Suprapubic skin (tissue), 4 donors: ENCODE data around the gene NEUROD6. TPM values are rescaled to one million over a fixed set of nuclear protein-coding genes. Genes with fewer than 3 reads are reported as not detected.

Experiments
- DNase-seq, 2 donors: peaks; one replicate each; pipeline ENCODE4 v3.0.0-alpha.2; 2019; ENCODE audit warnings: low spot score in 2 of 2
- H3K27ac ChIP-seq: fragments of 200-600 bp; sonication (generic); one replicate; pipeline ENCODE4 v1.5.1; 2019
- H3K27me3 ChIP-seq: fragments of 200-600 bp; sonication (generic); one replicate; pipeline ENCODE4 v1.5.1; 2019
- H3K36me3 ChIP-seq: fragments of 200-600 bp; sonication (generic); one replicate; pipeline ENCODE4 v1.5.1; 2019
- H3K4me1 ChIP-seq: fragments of 200-600 bp; sonication (generic); one replicate; pipeline ENCODE4 v1.5.1; 2019
- H3K4me3 ChIP-seq: fragments of 200-600 bp; sonication (generic); one replicate; pipeline ENCODE4 v1.5.1; 2019; ENCODE audit warnings: mild to moderate bottlenecking
- H3K9me3 ChIP-seq: fragments of 200-600 bp; sonication (generic); one replicate; pipeline ENCODE4 v1.5.1; 2019
- CTCF ChIP-seq, 2 donors: fragments of 200-600 bp in 1 of 2; fragments of 450-650 bp in 1 of 2; sonication (generic) in 1 of 2; IDR thresholded peaks; one replicate each; pipeline ENCODE4 v1.5.1; 2016 to 2019; ENCODE audit warnings: antibody characterized with exemption in 2 of 2, mild to moderate bottlenecking in 1 of 2, moderate library complexity in 1 of 2
- EP300 ChIP-seq: sonication (generic); formaldehyde crosslinking; IDR thresholded peaks from one replicate; pipeline ENCODE4 v1.6.1; 2017; ENCODE audit warnings: antibody characterized with exemption
- POLR2A ChIP-seq, 2 donors: fragments of 450-650 bp; IDR thresholded peaks; one replicate each; pipeline ENCODE4 v1.6.1; 2017; ENCODE audit warnings: antibody characterized with exemption in 2 of 2, mild to moderate bottlenecking in 2 of 2, moderate library complexity in 2 of 2
- POLR2AphosphoS5 ChIP-seq, 3 donors: sonication (generic); formaldehyde crosslinking; IDR thresholded peaks; one replicate each; pipeline ENCODE4 v1.6.1; 2017; ENCODE audit warnings: antibody characterized with exemption in 3 of 3
- WGBS: methylation state at CpG from one replicate; pipeline ENCODE4 v1.1.5; 2018; 5-methylcytosine and 5-hydroxymethylcytosine counted together
- total RNA-seq, 4 donors: library from RNA; depleted of rRNA; stranded (reverse); fragments of >200 nt; gene quantifications; one replicate each; pipeline ENCODE4 v1.1.0, GENCODE V29; 2016

The NEUROD6 gene
- total RNA-seq, 4 donors from 2014 or later = not detected

GRCh38 chr7:31320675-31321074 is 19.9 kb downstream of the NEUROD6 start:
- DNase-seq = no peak
- Histone ChIP-seq H3K36me3 (no peaks in the 10 kb centered on the region), H3K9me3 (no peaks in the 10 kb centered on the region), H3K4me1 (no peaks in the 10 kb centered on the region), H3K27ac (no peak overlapping the region), H3K27me3 (no peaks in the 10 kb centered on the region), H3K4me3 (no peak overlapping the region)
- no peak for TF ChIP-seq CTCF (IDR thresholded peaks at IDR 0.05)
- no peak for TF ChIP-seq EP300
- no peak for TF ChIP-seq POLR2A (IDR thresholded peaks at IDR 0.05)
- no peak for TF ChIP-seq POLR2AphosphoS5 (IDR thresholded peaks at IDR 0.05)

- TF ChIP-seq CTCF (IDR thresholded peaks at IDR 0.05) (no peak), EP300 (no peak), POLR2AphosphoS5 (IDR thresholded peaks at IDR 0.05) (no peak), POLR2A (IDR thresholded peaks at IDR 0.05) (no peak)
- H3K4me1 ChIP-seq = no peaks in the 10 kb centered on the region
- H3K36me3 ChIP-seq = no peaks in the 10 kb centered on the region
- no peaks in the 10 kb centered on the region for H3K27me3 ChIP-seq
- WGBS = 77% methylated on average over 5 of the region's 5 CpGs
- H3K27ac ChIP-seq = no peak overlapping the region
- no peak for DNase-seq
- H3K4me3 ChIP-seq = no peak overlapping the region
- no peaks in the 10 kb centered on the region for H3K9me3 ChIP-seq
These were observed 22.2 kb downstream of the NEUROD6 start for GRCh38 chr7:31318313-31318712.

GRCh38 chr7:31316876-31317275 is 23.6 kb downstream of the NEUROD6 start:
- TF ChIP-seq POLR2A (IDR thresholded peaks at IDR 0.05) = no peak
- TF ChIP-seq CTCF (IDR thresholded peaks at IDR 0.05) = no peak
- H3K4me3 ChIP-seq = no peak overlapping the region
- no peaks in the 10 kb centered on the region for H3K4me1 ChIP-seq
- no peaks in the 10 kb centered on the region for H3K27me3 ChIP-seq
- H3K36me3 ChIP-seq = no peaks in the 10 kb centered on the region
- no peaks in the 10 kb centered on the region for H3K9me3 ChIP-seq
- 70% methylated on average over 2 of the region's 2 CpGs for WGBS
- no peak for DNase-seq
- H3K27ac ChIP-seq = no peak overlapping the region

- DNase-seq = no peak
- Histone ChIP-seq H3K9me3 (no peaks in the 10 kb centered on the region), H3K27me3 (no peaks in the 10 kb centered on the region), H3K4me3 (no peak overlapping the region), H3K27ac (no peak overlapping the region), H3K4me1 (no peaks in the 10 kb centered on the region), H3K36me3 (no peaks in the 10 kb centered on the region)
- WGBS = 87% methylated on average over 1 of the region's 1 CpG
- TF ChIP-seq POLR2AphosphoS5 (IDR thresholded peaks at IDR 0.05) (no peak), EP300 (no peak), POLR2A (IDR thresholded peaks at IDR 0.05) (no peak), CTCF (IDR thresholded peaks at IDR 0.05) (no peak)
These were observed 24.8 kb downstream of the NEUROD6 start for GRCh38 chr7:31315758-31316157.

GRCh38 chr7:31314781-31315180 is 25.7 kb downstream of the NEUROD6 start:
- no peak for DNase-seq
- 68% methylated on average over 4 of the region's 4 CpGs for WGBS
- Histone ChIP-seq H3K4me3 (no peak overlapping the region), H3K9me3 (no peaks in the 10 kb centered on the region), H3K4me1 (no peaks in the 10 kb centered on the region), H3K27ac (no peak overlapping the region), H3K27me3 (no peaks in the 10 kb centered on the region), H3K36me3 (no peaks in the 10 kb centered on the region)
- TF ChIP-seq POLR2AphosphoS5 (IDR thresholded peaks at IDR 0.05) (no peak), EP300 (no peak), POLR2A (IDR thresholded peaks at IDR 0.05) (no peak), CTCF (IDR thresholded peaks at IDR 0.05) (no peak)
